Hepatocyte (in vitro differentiated cells): Measurements from ENCODE around the gene CTRL. TPM values are rescaled to one million over a fixed set of nuclear protein-coding genes. Genes with fewer than 3 reads are reported as not detected.
A peak's percentile ranks its signal among the peaks of the same experiment; 100 is the strongest.

ENCODE experiments used
- DNase-seq: peaks from one replicate; pipeline ENCODE4 v3.0.0-alpha.2; 2016; ENCODE audit warnings: low spot score
- H2AFZ ChIP-seq: fragments of 200-600 bp; sonication (generic); 2 replicates; pipeline ENCODE4 v1.6.0; 2016; ENCODE audit warnings: antibody characterized with exemption, mild to moderate bottlenecking
- H3K27ac ChIP-seq: fragments of 200-600 bp; sonication (generic); 2 replicates; pipeline ENCODE4 v1.5.1; 2016; ENCODE audit warnings: mild to moderate bottlenecking
- H3K27me3 ChIP-seq: fragments of 200-600 bp; sonication (generic); 2 replicates; pipeline ENCODE4 v1.6.1; 2016
- H3K36me3 ChIP-seq: fragments of 200-600 bp; sonication (generic); replicated peaks from 2 replicates; pipeline ENCODE4 v1.5.1; 2016; ENCODE audit warnings: low read depth; ENCODE audit not compliant: insufficient read depth
- H3K4me1 ChIP-seq: fragments of 200-600 bp; sonication (generic); 2 replicates; pipeline ENCODE4 v1.5.1; 2016; ENCODE audit warnings: mild to moderate bottlenecking, moderate library complexity; ENCODE audit not compliant: insufficient read depth
- H3K4me2 ChIP-seq: fragments of 200-600 bp; sonication (generic); 2 replicates; pipeline ENCODE4 v1.6.0; 2016
- H3K4me3 ChIP-seq: fragments of 200-600 bp; sonication (generic); 2 replicates; pipeline ENCODE4 v1.5.1; 2016; ENCODE audit warnings: mild to moderate bottlenecking
- H3K79me2 ChIP-seq: fragments of 200-600 bp; sonication (generic); 2 replicates; pipeline ENCODE4 v1.6.0; 2017; ENCODE audit warnings: mild to moderate bottlenecking
- H3K9me2 ChIP-seq: fragments of 200-600 bp; sonication (generic); replicated peaks from 2 replicates; pipeline ENCODE4 v1.6.0; 2017; ENCODE audit warnings: mild to moderate bottlenecking; ENCODE audit not compliant: insufficient read depth
- H3K9me3 ChIP-seq: fragments of 200-600 bp; sonication (generic); 2 replicates; pipeline ENCODE4 v1.5.1; 2016; ENCODE audit warnings: low read depth, mild to moderate bottlenecking
- H4K20me1 ChIP-seq: fragments of 200-600 bp; sonication (generic); 2 replicates; pipeline ENCODE4 v1.6.0; 2016; ENCODE audit warnings: mild to moderate bottlenecking; ENCODE audit not compliant: insufficient read depth, poor library complexity, severe bottlenecking
- CTCF ChIP-seq: fragments of 200-600 bp; sonication (generic); IDR thresholded peaks from 2 replicates; pipeline ENCODE4 v1.5.1; 2016; ENCODE audit warnings: antibody characterized with exemption, mild to moderate bottlenecking; ENCODE audit not compliant: poor library complexity
- EZH2 ChIP-seq: fragments of 200-600 bp; sonication (generic); IDR thresholded peaks from 2 replicates; pipeline ENCODE4 v1.6.1; 2016; ENCODE audit warnings: antibody characterized with exemption, mild to moderate bottlenecking, borderline replicate concordance
- EZH2phosphoT487 ChIP-seq: fragments of 200-600 bp; sonication (generic); IDR thresholded peaks from one replicate; pipeline ENCODE4 v1.6.1; 2018; ENCODE audit warnings: antibody characterized with exemption, mild to moderate bottlenecking, low read depth, moderate library complexity; ENCODE audit not compliant: unreplicated experiment, severe bottlenecking
- WGBS: methylation state at CpG from one replicate; pipeline ENCODE4 v1.1.6; 2016; ENCODE audit warnings: low lambda C conversion rate; ENCODE audit errors: missing lambda C conversion rate; 5-methylcytosine and 5-hydroxymethylcytosine counted together
- polyA plus RNA-seq: library from polyadenylated mRNA; unstranded; fragments of >200 nt; fragmentation: Nextera tagmentation; extraction: Ambion mirVana; gene quantifications from 2 replicates; pipeline ENCODE4 v1.2.1, GENCODE V29; 2016
- total RNA-seq: library from RNA; depleted of rRNA; stranded (reverse); fragments of >200 nt; gene quantifications from 2 replicates; pipeline ENCODE4 v1.2.3, GENCODE V29; 2014

Gene CTRL
- total and polyA plus RNA-seq, 2 experiments from 2014 or later: 0.63 to 12.5 TPM

- Histone ChIP-seq H3K36me3 (no peaks in the 10 kb centered on the region), H3K9me2 (no peaks in the 10 kb centered on the region), H3K27ac (no peak overlapping the region), H3K27me3 (no peaks in the 10 kb centered on the region), H3K79me2 (no peaks in the 10 kb centered on the region), H3K9me3 (no peaks in the 10 kb centered on the region), H4K20me1 (peaks cover under 1% of the 10 kb centered on the region), H2AFZ (no peak overlapping the region), H3K4me1 (no peaks in the 10 kb centered on the region), H3K4me3 (no peak overlapping the region), H3K4me2 (no peak overlapping the region)
- TF ChIP-seq EZH2 (no peak), EZH2phosphoT487 (no peak), CTCF (no peak)
- WGBS: 96% methylated on average over 17 of the region's 17 CpGs
- no peak for DNase-seq
These were observed 917 bp downstream of the CTRL start for GRCh38 chr16:67930678-67931211.

DNA sequence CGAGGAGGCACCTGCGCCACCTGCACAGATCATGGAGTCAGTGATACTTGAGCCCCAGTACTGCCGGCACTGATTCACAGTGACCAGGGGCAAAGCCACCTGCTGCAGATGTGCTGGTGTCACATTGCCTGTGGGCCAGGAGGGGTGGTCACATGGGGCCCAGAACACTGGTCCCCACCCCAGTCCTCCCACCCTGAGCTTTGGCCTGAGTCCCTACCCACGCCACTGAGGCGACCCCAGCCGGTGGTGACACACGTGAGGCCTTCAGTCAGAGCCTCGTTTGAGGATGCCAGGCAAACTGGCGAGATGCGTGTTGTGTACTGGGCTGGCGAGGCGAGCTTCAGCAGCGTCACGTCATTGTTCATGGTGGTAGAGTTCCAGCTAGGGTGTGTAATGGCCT is 1.5 kb downstream of the CTRL start:
- no peaks in the 10 kb centered on the region for H3K36me3 ChIP-seq
- no peak overlapping the region for H3K4me2 ChIP-seq
- 96% methylated on average over 14 of the region's 14 CpGs for whole genome bisulfite sequencing
- peaks cover 6% of the 10 kb centered on the region for H4K20me1 ChIP-seq
- no peak overlapping the region for H3K27ac ChIP-seq
- no peaks in the 10 kb centered on the region for H3K79me2 ChIP-seq
- H3K4me3 ChIP-seq: no peak overlapping the region
- no peaks in the 10 kb centered on the region for H3K9me2 ChIP-seq
- TF ChIP-seq EZH2 (no peak), CTCF (no peak), EZH2phosphoT487 (no peak)
- DNase-seq: no peak
- H3K9me3 ChIP-seq: no peaks in the 10 kb centered on the region
- no peaks in the 10 kb centered on the region for H3K4me1 ChIP-seq
- no peak overlapping the region for H2AFZ ChIP-seq
- H3K27me3 ChIP-seq: no peaks in the 10 kb centered on the region

GRCh38 chr16:67928561-67929364 is 2.9 kb downstream of the CTRL start:
- Histone ChIP-seq H3K27ac (no peak overlapping the region), H3K27me3 (no peaks in the 10 kb centered on the region), H3K9me3 (no peaks in the 10 kb centered on the region), H3K79me2 (no peaks in the 10 kb centered on the region), H2AFZ (no peak overlapping the region), H3K4me3 (no peak overlapping the region), H3K4me1 (no peaks in the 10 kb centered on the region), H3K9me2 (no peaks in the 10 kb centered on the region), H3K36me3 (no peaks in the 10 kb centered on the region), H3K4me2 (no peak overlapping the region), H4K20me1 (peaks cover 6% of the 10 kb centered on the region)
- TF ChIP-seq EZH2 (no peak), CTCF (peak; percentile 78)
- WGBS: 55% methylated on average over 14 of the region's 16 CpGs
- DNase-seq: peak; percentile 80
